Prostate gland (tissue), 2 donors: ENCODE results near the gene PRICKLE3.

Experiments
- CTCF ChIP-seq, 4 experiments: fragments of 200-600 bp in 2 of 4; fragments of 450-650 bp in 2 of 4; sonication (generic) in 2 of 4; IDR thresholded peaks; 1 replicate in 3 of 4; 2 replicates in 1 of 4; pipeline ENCODE4 v1.5.1; 2016 to 2019; ENCODE audit warnings: antibody characterized with exemption in 4 of 4, mild to moderate bottlenecking in 2 of 4, moderate library complexity in 2 of 4
- POLR2A ChIP-seq: fragments of 450-650 bp; IDR thresholded peaks from one replicate; pipeline ENCODE4 v1.6.1; 2016; ENCODE audit warnings: antibody characterized with exemption, mild to moderate bottlenecking
- POLR2AphosphoS5 ChIP-seq: sonication (generic); formaldehyde crosslinking; IDR thresholded peaks from one replicate; pipeline ENCODE4 v1.6.1; 2017; ENCODE audit warnings: antibody characterized with exemption

- TF ChIP-seq CTCF (IDR thresholded peaks at IDR 0.05) (no peak), POLR2A (no peak), POLR2AphosphoS5 (no peak)
Observed at GRCh38 chrX:49161632-49162031, 24.5 kb downstream of the PRICKLE3 start.
